B cell (primary cell): Measurements from ENCODE around the gene CIAO2B. TPM values are rescaled to one million over a fixed set of nuclear protein-coding genes. Genes with fewer than 3 reads are reported as not detected.

Experiments used
- ATAC-seq: fragments of 200-7000 bp; cut with Tn5 transposase; one replicate; pipeline ENCODE4 v1.10.0; 2021; ENCODE audit warnings: low read depth, mild to moderate bottlenecking, moderate number of reproducible peaks, moderate library complexity
- CTCF ChIA-PET: fragments of 350-600 bp; sonication (Branson Sonifier 250); formaldehyde crosslinking; loops from one replicate; lab custom pipeline; 2021; ENCODE audit warnings: antibody characterized with exemption, inconsistent platforms; lab: Charles Lee
- POLR2A ChIA-PET: fragments of 350-600 bp; sonication (Branson Sonifier 250); formaldehyde crosslinking; loops from one replicate; lab custom pipeline; 2021; ENCODE audit warnings: antibody characterized with exemption; lab: Charles Lee
- DNase-seq: peaks from one replicate; pipeline ENCODE4 v3.0.0; 2013
- H2AFZ ChIP-seq: 2 replicates; pipeline ENCODE4 v1.6.1; 2012; ENCODE audit warnings: mild to moderate bottlenecking, low read depth, low read length; ENCODE audit not compliant: insufficient read depth, poor library complexity, severe bottlenecking
- H3K27ac ChIP-seq, 2 donors: 1 replicate in 1 of 2; 2 replicates in 1 of 2; pipeline ENCODE4 v1.5.1; 2012 to 2013; ENCODE audit warnings: low read length in 2 of 2, mild to moderate bottlenecking in 2 of 2, moderate library complexity in 1 of 2
- H3K27me3 ChIP-seq, 4 experiments: fragments of 200-600 bp in 1 of 4; sonication (generic) in 1 of 4; replicated peaks in 1 of 4; 1 replicate in 2 of 4; 2 replicates in 2 of 4; pipeline versions ENCODE4 v1.6.1 to v1.7.0; 2013 to 2016; ENCODE audit warnings: low read length in 3 of 4, mild to moderate bottlenecking in 2 of 4, mixed read lengths in 1 of 4, moderate library complexity in 1 of 4; ENCODE audit not compliant: insufficient read depth in 4 of 4, control insufficient read depth in 3 of 4; ENCODE audit errors: control extremely low read depth in 1 of 4
- H3K36me3 ChIP-seq, 2 experiments: replicated peaks in 1 of 2; 1 replicate in 1 of 2; 2 replicates in 1 of 2; pipeline versions ENCODE4 v1.6.1 to v1.7.1; 2013; ENCODE audit warnings: low read length in 1 of 2; ENCODE audit not compliant: insufficient read depth in 2 of 2, control insufficient read depth in 1 of 2; ENCODE audit errors: control extremely low read depth in 1 of 2, extremely low read depth in 1 of 2
- H3K4me1 ChIP-seq, 2 donors: fragments of 200-600 bp in 1 of 2; sonication (generic) in 1 of 2; 1 replicate in 1 of 2; 2 replicates in 1 of 2; pipeline versions ENCODE4 v1.5.1 to v1.6.1; 2013 to 2017; ENCODE audit warnings: low read length in 2 of 2; ENCODE audit not compliant: control insufficient read depth in 2 of 2, insufficient read depth in 2 of 2
- H3K4me2 ChIP-seq: replicated peaks from 2 replicates; pipeline ENCODE3; 2012; ENCODE audit warnings: mild to moderate bottlenecking, low read depth, low read length; ENCODE audit not compliant: poor library complexity, severe bottlenecking
- H3K4me3 ChIP-seq, 5 experiments: fragments of 200-600 bp in 1 of 5; sonication (generic) in 1 of 5; 1 replicate in 3 of 5; 2 replicates in 2 of 5; pipeline versions ENCODE4 v1.5.1 to v1.7.0; 2011 to 2016; ENCODE audit warnings: low read length in 4 of 5, mild to moderate bottlenecking in 4 of 5, low read depth in 2 of 5, control low read depth in 1 of 5, moderate library complexity in 1 of 5; ENCODE audit not compliant: insufficient read depth in 1 of 5; ENCODE audit errors: control extremely low read depth in 1 of 5, extremely low read depth in 1 of 5
- H3K79me2 ChIP-seq: fragments of 200-600 bp; sonication (generic); one replicate; pipeline ENCODE4 v1.6.0; 2016; ENCODE audit warnings: low read length; ENCODE audit not compliant: control insufficient read depth, insufficient read depth
- H3K9ac ChIP-seq: fragments of 200-600 bp; sonication (generic); 2 replicates; pipeline ENCODE4 v1.6.1; 2017; ENCODE audit warnings: mild to moderate bottlenecking, low read length, moderate library complexity
- H3K9me3 ChIP-seq, 3 donors: one replicate each; pipeline versions ENCODE4 v1.6.1 to v1.7.1; 2013; ENCODE audit warnings: low read length in 2 of 3; ENCODE audit not compliant: control insufficient read depth in 2 of 3, insufficient read depth in 1 of 3; ENCODE audit errors: control extremely low read depth in 1 of 3
- H4K20me1 ChIP-seq: 2 replicates; pipeline ENCODE4 v1.6.0; 2012; ENCODE audit warnings: mild to moderate bottlenecking, low read length; ENCODE audit not compliant: insufficient read depth, control insufficient read depth, poor library complexity, severe bottlenecking
- H3K27ac Mint-ChIP-seq: one replicate; pipeline ENCODE4 v1.8.0; 2021; ENCODE audit warnings: mixed read lengths
- H3K27me3 Mint-ChIP-seq: one replicate; pipeline ENCODE4 v1.8.0; 2021; ENCODE audit warnings: mixed read lengths
- H3K4me1 Mint-ChIP-seq: one replicate; pipeline ENCODE4 v1.8.0; 2021; ENCODE audit warnings: mixed read lengths
- H3K4me3 Mint-ChIP-seq: one replicate; pipeline ENCODE4 v1.8.0; 2021; ENCODE audit warnings: mixed read lengths
- H3K9me3 Mint-ChIP-seq: one replicate; pipeline ENCODE4 v1.8.0; 2022; ENCODE audit warnings: mixed read lengths; ENCODE audit not compliant: insufficient read depth
- CTCF ChIP-seq: fragments of 200-600 bp; IDR thresholded peaks from one replicate; pipeline ENCODE4 v1.8.0; 2022; ENCODE audit warnings: antibody characterized with exemption, mild to moderate bottlenecking
- EZH2 ChIP-seq: IDR thresholded peaks from 2 replicates; pipeline ENCODE4 v1.6.1; 2012; ENCODE audit warnings: borderline replicate concordance, low read depth, mild to moderate bottlenecking, moderate library complexity, low read length; ENCODE audit not compliant: insufficient read depth, poor library complexity, severe bottlenecking
- WGBS: methylation state at CpG from one replicate; pipeline ENCODE4 v1.1.5; 2013; ENCODE audit warnings: missing lambda C conversion rate; ENCODE audit not compliant: insufficient coverage; 5-methylcytosine and 5-hydroxymethylcytosine counted together
- intact Hi-C: fragments of 100-400 bp; cut with micrococcal nuclease; formaldehyde crosslinking; loops from one replicate; pipeline ENCODE4 v1.10.0; 2022
- polyA plus RNA-seq: library from polyadenylated mRNA; depleted of rRNA; stranded (reverse); fragments of >200 nt; gene quantifications from 2 replicates; pipeline ENCODE4 v1.2.3, GENCODE V29; 2012
- total RNA-seq, 2 donors: library from RNA; stranded (reverse); fragments of 120-200 nt in 1 of 2; gene quantifications; 1 replicate in 1 of 2; 2 replicates in 1 of 2; pipeline versions ENCODE4 v1.2.3 to v1.2.4, GENCODE V29; 2013 to 2022

CIAO2B gene
- total and polyA plus RNA-seq, 2 donors (not counting 1 experiment from before 2014, with no cell fraction given) = 60.6 to 159 TPM

GRCh38 chr16:66924527-66925321 lies 9.5 kb downstream of the CIAO2B start:
- intact Hi-C loops = no loop called here
- peak overlapping the region; percentile 88 for H3K4me2 ChIP-seq
- 8% methylated on average over 69 of the region's 72 CpGs for WGBS

More at GRCh38 chr16:66924527-66925321, 9.5 kb downstream of the CIAO2B start:
- Mint-ChIP-seq H3K9me3 (no peaks in the 10 kb centered on the region), H3K4me3 (peak overlapping the region; percentile 81), H3K4me1 (peaks cover 12% of the 10 kb centered on the region), H3K27ac (no peak overlapping the region), H3K27me3 (peaks cover 32% of the 10 kb centered on the region)
- no peak overlapping the region for H3K27ac ChIP-seq
- H3K9me3 ChIP-seq = peaks cover 0 to 8% (median 0%) of the 10 kb centered on the region in 3 donors
- ChIA-PET CTCF (no interaction called here), POLR2A (interaction anchor here (0.6 kb wide), 1 partner anchor 320 kb away, joined by 3 read pairs; no protein-coding TSS in a partner anchor)
- DNase-seq (peak; percentile 64), ATAC-seq (peak; percentile 68)
- no peaks in the 10 kb centered on the region for H3K79me2 ChIP-seq
- H3K4me3 ChIP-seq = peak overlapping the region in 4 of 5 experiments; percentile 21 to 47 (median 44)
- H4K20me1 ChIP-seq = no peaks in the 10 kb centered on the region
- TF ChIP-seq EZH2 = no peak
- peak; percentile 51 for TF ChIP-seq CTCF
- peak overlapping the region; percentile 59 for H3K9ac ChIP-seq
- H3K27me3 ChIP-seq = peaks cover 0 to 46% (median 14%) of the 10 kb centered on the region in 4 experiments
- H3K36me3 ChIP-seq = peaks cover 0 to 2% of the 10 kb centered on the region in 2 experiments
- H2AFZ ChIP-seq = peak overlapping the region; percentile 66
- H3K4me1 ChIP-seq = peaks cover 11 to 12% of the 10 kb centered on the region in 2 donors
